Astrocyte (in vitro differentiated cells and primary cell): ENCODE measurements around the gene ABCC8. TPM values are rescaled to one million over a fixed set of nuclear protein-coding genes. Genes with fewer than 3 reads are reported as not detected.

Experiments used
- DNase-seq: peaks from one replicate; pipeline ENCODE4 v3.0.0-alpha.2; 2010; ENCODE audit warnings: low read depth
- FAIRE-seq: peaks from 2 replicates; lab custom pipeline; 2011; peaks lifted over from hg19 to GRCh38; lab: Jason Lieb, UNC
- H2AFZ ChIP-seq: 2 replicates; pipeline ENCODE4 v1.6.0; 2012; ENCODE audit warnings: low read depth, low read length, inconsistent platforms
- H3K27ac ChIP-seq: 2 replicates; pipeline ENCODE4 v1.5.1; 2011; ENCODE audit warnings: low read depth, low read length, inconsistent platforms
- H3K27me3 ChIP-seq: 2 replicates; pipeline ENCODE4 v1.6.0; 2011; ENCODE audit warnings: low read length, inconsistent platforms; ENCODE audit not compliant: insufficient read depth
- H3K36me3 ChIP-seq: 2 replicates; pipeline ENCODE4 v1.5.1; 2011; ENCODE audit warnings: low read length, inconsistent platforms; ENCODE audit not compliant: insufficient read depth
- H3K4me1 ChIP-seq: 2 replicates; pipeline ENCODE4 v1.5.1; 2011; ENCODE audit warnings: low read length, inconsistent platforms; ENCODE audit not compliant: insufficient read depth
- H3K4me2 ChIP-seq: 2 replicates; pipeline ENCODE4 v1.6.0; 2012; ENCODE audit warnings: low read length, inconsistent platforms
- H3K4me3 ChIP-seq: 2 replicates; pipeline ENCODE4 v1.5.1; 2011; ENCODE audit warnings: low read depth, mild to moderate bottlenecking, low read length, inconsistent platforms; ENCODE audit not compliant: insufficient read depth
- H3K79me2 ChIP-seq: 2 replicates; pipeline ENCODE4 v1.6.0; 2012; ENCODE audit warnings: mild to moderate bottlenecking, low read length, inconsistent platforms; ENCODE audit not compliant: insufficient read depth
- H3K9ac ChIP-seq: 2 replicates; pipeline ENCODE4 v1.6.0; 2012; ENCODE audit warnings: mild to moderate bottlenecking, low read length, inconsistent platforms
- H3K9me3 ChIP-seq: 2 replicates; pipeline ENCODE4 v1.5.1; 2012; ENCODE audit warnings: low read depth, mild to moderate bottlenecking, low read length, inconsistent platforms; ENCODE audit not compliant: insufficient read depth
- H4K20me1 ChIP-seq: 2 replicates; pipeline ENCODE4 v1.6.0; 2012; ENCODE audit warnings: low read length, inconsistent platforms; ENCODE audit not compliant: insufficient read depth
- H3K27ac Mint-ChIP-seq: one replicate; pipeline ENCODE4 v1.8.0; 2021; ENCODE audit warnings: mild to moderate bottlenecking, mixed read lengths; ENCODE audit not compliant: unreplicated experiment
- H3K27me3 Mint-ChIP-seq: one replicate; pipeline ENCODE4 v1.8.0; 2021; ENCODE audit warnings: low read depth, mixed read lengths; ENCODE audit not compliant: unreplicated experiment
- H3K36me3 Mint-ChIP-seq: one replicate; pipeline ENCODE4 v1.8.0; 2021; ENCODE audit warnings: low read depth, mixed read lengths; ENCODE audit not compliant: unreplicated experiment
- H3K4me1 Mint-ChIP-seq: one replicate; pipeline ENCODE4 v1.8.0; 2021; ENCODE audit warnings: low read depth, mixed read lengths; ENCODE audit not compliant: unreplicated experiment
- H3K4me3 Mint-ChIP-seq: one replicate; pipeline ENCODE4 v1.8.0; 2021; ENCODE audit warnings: mild to moderate bottlenecking, moderate library complexity, mixed read lengths; ENCODE audit not compliant: unreplicated experiment
- H3K9me3 Mint-ChIP-seq: one replicate; pipeline ENCODE4 v1.8.0; 2021; ENCODE audit warnings: mild to moderate bottlenecking, mixed read lengths; ENCODE audit not compliant: unreplicated experiment
- EZH2 ChIP-seq: IDR thresholded peaks from 2 replicates; pipeline ENCODE4 v1.6.1; 2012; ENCODE audit warnings: mild to moderate bottlenecking, low read length, inconsistent platforms; ENCODE audit not compliant: insufficient read depth
- total RNA-seq: library from RNA; stranded (reverse); gene quantifications from 2 replicates; pipeline ENCODE4 v1.2.1, GENCODE V29; 2021
- TF ChIP-seq, protein P1 (sequence below): IDR thresholded peaks from 2 replicates; pipeline ENCODE4 v1.5.1; 2011; ENCODE audit warnings: low read depth, mild to moderate bottlenecking, inconsistent platforms, low read length, moderate library complexity; ENCODE audit not compliant: insufficient read depth

ABCC8 gene
- total RNA-seq, 1 donor from 2014 or later: not detected

DNA sequence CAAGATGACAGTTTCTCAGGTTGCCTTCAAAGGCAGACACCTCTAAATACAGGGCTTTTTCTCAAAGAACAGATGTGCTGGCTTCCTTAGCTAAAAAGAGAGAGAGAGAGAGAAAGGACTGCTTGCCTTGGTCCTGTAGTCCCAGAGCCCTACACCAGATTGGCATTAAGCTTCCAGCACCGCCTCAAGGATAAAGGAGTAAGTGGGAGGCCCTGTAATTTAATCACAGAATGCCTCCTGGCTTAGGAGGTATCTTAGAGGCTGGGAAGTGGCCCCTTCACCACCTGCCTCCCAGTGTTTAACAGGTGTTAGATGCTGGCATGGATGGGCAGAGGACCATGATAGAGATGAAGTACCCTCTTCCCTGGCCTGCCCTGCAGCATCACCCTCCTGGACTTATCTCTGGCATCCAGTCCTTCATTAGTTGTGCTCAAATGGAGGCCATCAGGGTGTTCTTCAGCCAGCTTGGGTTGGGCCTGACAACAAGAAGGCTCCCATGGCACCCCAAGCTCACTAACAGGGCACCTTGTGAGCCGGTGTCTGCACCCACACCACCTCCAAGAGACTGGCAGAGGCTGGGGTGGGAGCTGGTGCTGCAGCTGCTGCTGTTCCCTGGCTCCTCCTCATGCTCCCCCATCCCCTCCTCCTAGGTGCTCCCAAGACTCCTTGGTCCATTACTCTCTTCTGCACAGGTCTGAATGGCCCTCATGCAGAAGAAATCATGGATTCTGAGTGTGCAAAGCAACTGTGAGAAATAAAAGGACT lies 32.5 kb downstream of the ABCC8 start:
- Histone ChIP-seq H3K79me2 (no peaks in the 10 kb centered on the region), H3K36me3 (no peaks in the 10 kb centered on the region), H3K27me3 (no peaks in the 10 kb centered on the region), H3K27ac (no peak overlapping the region), H2AFZ (no peak overlapping the region), H3K4me3 (no peak overlapping the region), H3K9ac (no peak overlapping the region), H4K20me1 (no peaks in the 10 kb centered on the region), H3K9me3 (no peaks in the 10 kb centered on the region), H3K4me1 (no peaks in the 10 kb centered on the region), H3K4me2 (no peak overlapping the region)
- no peaks in the 10 kb centered on the region for H3K36me3 Mint-ChIP-seq
- H3K4me3 Mint-ChIP-seq: no peak overlapping the region
- no peak overlapping the region for H3K27ac Mint-ChIP-seq
- peaks cover 44% of the 10 kb centered on the region for H3K27me3 Mint-ChIP-seq
- TF ChIP-seq EZH2: no peak
- TF ChIP-seq, protein P1, sequence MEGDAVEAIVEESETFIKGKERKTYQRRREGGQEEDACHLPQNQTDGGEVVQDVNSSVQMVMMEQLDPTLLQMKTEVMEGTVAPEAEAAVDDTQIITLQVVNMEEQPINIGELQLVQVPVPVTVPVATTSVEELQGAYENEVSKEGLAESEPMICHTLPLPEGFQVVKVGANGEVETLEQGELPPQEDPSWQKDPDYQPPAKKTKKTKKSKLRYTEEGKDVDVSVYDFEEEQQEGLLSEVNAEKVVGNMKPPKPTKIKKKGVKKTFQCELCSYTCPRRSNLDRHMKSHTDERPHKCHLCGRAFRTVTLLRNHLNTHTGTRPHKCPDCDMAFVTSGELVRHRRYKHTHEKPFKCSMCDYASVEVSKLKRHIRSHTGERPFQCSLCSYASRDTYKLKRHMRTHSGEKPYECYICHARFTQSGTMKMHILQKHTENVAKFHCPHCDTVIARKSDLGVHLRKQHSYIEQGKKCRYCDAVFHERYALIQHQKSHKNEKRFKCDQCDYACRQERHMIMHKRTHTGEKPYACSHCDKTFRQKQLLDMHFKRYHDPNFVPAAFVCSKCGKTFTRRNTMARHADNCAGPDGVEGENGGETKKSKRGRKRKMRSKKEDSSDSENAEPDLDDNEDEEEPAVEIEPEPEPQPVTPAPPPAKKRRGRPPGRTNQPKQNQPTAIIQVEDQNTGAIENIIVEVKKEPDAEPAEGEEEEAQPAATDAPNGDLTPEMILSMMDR: no peak
- H3K9me3 Mint-ChIP-seq: peaks cover 3% of the 10 kb centered on the region
- no peak for DNase-seq
- no peaks in the 10 kb centered on the region for H3K4me1 Mint-ChIP-seq
- FAIRE-seq: no peak

DNA sequence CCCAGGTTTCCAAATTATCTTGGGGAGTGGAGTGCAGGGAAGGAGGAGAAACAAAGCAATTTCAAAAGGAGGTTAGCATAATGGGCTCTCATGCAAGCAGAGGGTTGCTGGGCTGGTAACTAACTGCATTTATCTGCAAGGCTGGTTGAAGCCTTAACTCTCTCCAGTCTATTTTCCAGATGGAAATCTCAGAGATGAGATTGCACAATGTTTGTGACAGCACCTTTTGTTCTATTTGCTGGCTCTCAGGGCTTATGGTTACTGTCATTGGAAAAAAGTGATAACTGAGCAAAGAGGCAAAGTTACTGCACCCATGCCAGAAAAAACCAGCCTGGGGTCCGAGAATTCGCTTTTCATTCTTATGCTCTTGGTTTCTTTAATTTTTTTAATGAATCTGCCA lies 33.2 kb downstream of the ABCC8 start:
- DNase-seq (no peak), FAIRE-seq (no peak)
- Histone ChIP-seq H2AFZ (no peak overlapping the region), H3K27ac (no peak overlapping the region), H3K4me2 (no peak overlapping the region), H3K27me3 (no peaks in the 10 kb centered on the region), H3K9me3 (no peaks in the 10 kb centered on the region), H3K4me1 (no peaks in the 10 kb centered on the region), H3K9ac (no peak overlapping the region), H3K4me3 (no peak overlapping the region), H3K36me3 (no peaks in the 10 kb centered on the region), H4K20me1 (no peaks in the 10 kb centered on the region), H3K79me2 (no peaks in the 10 kb centered on the region)
- H3K4me1 Mint-ChIP-seq: no peaks in the 10 kb centered on the region
- peaks cover 50% of the 10 kb centered on the region for H3K27me3 Mint-ChIP-seq
- H3K27ac Mint-ChIP-seq: no peak overlapping the region
- H3K9me3 Mint-ChIP-seq: peaks cover 3% of the 10 kb centered on the region
- H3K4me3 Mint-ChIP-seq: no peak overlapping the region
- H3K36me3 Mint-ChIP-seq: no peaks in the 10 kb centered on the region
- no peak for TF ChIP-seq EZH2
- TF ChIP-seq, protein P1: no peak

DNA sequence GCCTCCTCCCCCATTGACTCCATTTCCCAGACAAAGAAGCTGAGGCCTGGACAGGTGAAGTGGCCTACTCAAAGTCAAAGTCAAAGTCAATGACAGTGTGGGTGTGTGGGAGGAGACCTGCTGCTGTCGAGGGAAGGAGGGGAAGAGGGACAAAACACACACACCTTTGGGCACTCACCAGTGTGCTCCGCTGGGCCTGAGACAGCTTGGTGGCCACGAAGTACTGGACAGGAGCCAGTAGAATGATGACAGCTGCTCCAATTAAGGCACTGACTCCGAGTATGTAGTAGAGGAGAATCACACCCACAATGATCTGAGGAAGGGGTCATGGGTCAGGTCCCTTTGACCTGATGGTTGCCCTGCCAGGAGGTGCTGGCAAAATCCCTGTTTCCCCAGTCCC lies 33.6 kb downstream of the ABCC8 start:
- Mint-ChIP-seq H3K27me3 (peaks cover 53% of the 10 kb centered on the region), H3K9me3 (peaks cover 3% of the 10 kb centered on the region), H3K27ac (no peak overlapping the region), H3K4me3 (no peak overlapping the region), H3K4me1 (no peaks in the 10 kb centered on the region), H3K36me3 (no peaks in the 10 kb centered on the region)
- no peaks in the 10 kb centered on the region for H3K36me3 ChIP-seq
- DNase-seq (no peak), FAIRE-seq (no peak)
- H2AFZ ChIP-seq: no peak overlapping the region
- no peak overlapping the region for H3K4me2 ChIP-seq
- no peak overlapping the region for H3K9ac ChIP-seq
- H3K4me3 ChIP-seq: no peak overlapping the region
- TF ChIP-seq EZH2: no peak
- TF ChIP-seq, protein P1: no peak
- no peaks in the 10 kb centered on the region for H4K20me1 ChIP-seq
- no peaks in the 10 kb centered on the region for H3K27me3 ChIP-seq
- H3K4me1 ChIP-seq: no peaks in the 10 kb centered on the region
- H3K27ac ChIP-seq: no peak overlapping the region
- H3K79me2 ChIP-seq: no peaks in the 10 kb centered on the region
- no peaks in the 10 kb centered on the region for H3K9me3 ChIP-seq
